ENCODE data around the gene ADCYAP1. TPM values are rescaled to one million over a fixed set of nuclear protein-coding genes. Genes with fewer than 3 reads are reported as not detected.

ADCYAP1 gene
- total and polyA plus RNA-seq, 5 experiments from 2014 or later, result not detected

DNA sequence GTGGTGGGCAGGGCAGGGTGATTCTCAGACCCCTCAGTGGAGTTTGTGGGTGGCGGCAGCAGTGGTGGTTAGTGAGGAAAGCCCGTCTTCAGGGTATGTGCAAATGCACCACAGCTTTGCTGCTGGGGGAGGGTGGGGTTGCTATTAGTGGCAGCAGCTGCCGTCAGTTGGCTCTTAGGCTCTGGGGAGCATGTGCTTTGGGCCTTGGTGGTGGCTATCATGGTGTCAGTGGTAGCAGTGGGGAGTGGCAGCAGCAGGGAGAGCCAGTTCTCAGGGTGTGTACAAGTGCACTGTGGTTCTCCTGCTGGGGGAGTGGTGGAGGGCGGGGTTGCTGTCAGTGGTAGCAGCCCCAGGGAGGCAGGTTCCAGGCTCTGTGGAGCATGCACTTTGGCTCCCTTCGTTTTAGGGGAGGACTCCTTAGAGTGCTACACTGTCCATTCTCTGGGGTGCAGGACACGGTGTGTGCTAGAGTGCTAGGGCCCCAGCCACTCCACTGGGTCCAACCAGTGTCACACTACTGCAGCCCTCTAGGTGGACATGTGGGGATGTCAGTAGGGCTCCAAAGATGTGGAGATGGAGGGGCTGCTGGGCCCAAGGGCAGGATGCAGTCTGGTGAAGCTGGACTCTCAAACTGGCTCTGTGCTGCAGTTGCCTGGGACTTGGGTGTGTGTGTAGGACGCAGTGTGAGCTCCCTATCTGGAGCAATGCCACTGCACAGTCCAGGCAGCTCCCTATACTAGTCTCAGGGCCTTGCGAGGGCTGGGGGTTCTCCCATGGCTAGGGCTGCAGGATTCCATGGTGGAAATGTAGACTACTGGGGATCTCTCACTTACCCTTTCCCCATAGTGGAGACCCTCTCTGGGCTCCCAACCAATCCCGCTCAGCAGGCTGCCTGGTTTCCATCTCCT, 45.3 kb downstream of the ADCYAP1 start:
- POLR2A ChIA-PET, result no interaction called here
- Mint-ChIP-seq H3K36me3 (peaks cover 0 to 4% (median 0%) of the 10 kb centered on the region in 3 donors), H3K9me3 (peaks cover 0 to 7% (median 2%) of the 10 kb centered on the region in 9 donors), H3K4me3 (no peak overlapping the region), H3K27me3 (peaks cover 6 to 25% (median 10%) of the 10 kb centered on the region in 5 donors), H3K27ac (no peak overlapping the region), H3K4me1 (no peaks in the 10 kb centered on the region)
- ATAC-seq, result no peak
- DNase-seq, result no peak

DNA sequence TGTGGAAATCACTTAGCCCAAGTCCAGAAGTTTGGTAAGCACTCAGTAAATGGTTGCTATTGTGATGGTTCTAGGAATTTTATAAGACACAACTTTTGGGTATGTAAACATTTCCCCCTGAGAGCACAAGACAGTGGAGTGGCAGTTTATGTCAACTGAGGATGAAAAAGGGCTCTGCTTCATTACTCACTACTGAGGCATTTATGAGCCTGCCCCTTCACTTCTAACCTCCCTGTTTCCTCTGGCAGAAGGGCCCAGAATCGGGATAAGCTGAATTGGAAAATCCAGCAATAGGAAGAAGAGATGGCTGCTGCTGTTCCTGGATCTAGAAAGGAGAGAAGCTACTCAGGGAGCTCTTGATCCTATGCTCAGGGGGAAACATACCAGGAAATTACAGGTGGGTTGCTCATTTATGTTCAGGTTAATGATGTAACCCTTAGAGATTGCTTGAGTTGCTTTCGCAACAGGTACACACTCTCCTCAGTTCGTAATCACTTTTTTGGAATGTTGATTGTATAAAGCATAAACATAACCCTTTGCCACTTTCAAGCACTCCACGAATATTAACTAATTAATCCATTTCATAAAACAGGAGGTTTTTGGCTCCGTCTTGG, 46.3 kb downstream of the ADCYAP1 start:
- Mint-ChIP-seq H3K4me3 (no peak overlapping the region), H3K27ac (no peak overlapping the region), H3K36me3 (peaks cover 0 to 4% (median 0%) of the 10 kb centered on the region in 3 donors), H3K9me3 (peaks cover 0 to 7% (median 2%) of the 10 kb centered on the region in 9 donors), H3K27me3 (peaks cover 9 to 31% (median 11%) of the 10 kb centered on the region in 5 donors), H3K4me1 (no peaks in the 10 kb centered on the region)
- ATAC-seq, result no peak
- POLR2A ChIA-PET, result no interaction called here
- DNase-seq, result no peak

DNA sequence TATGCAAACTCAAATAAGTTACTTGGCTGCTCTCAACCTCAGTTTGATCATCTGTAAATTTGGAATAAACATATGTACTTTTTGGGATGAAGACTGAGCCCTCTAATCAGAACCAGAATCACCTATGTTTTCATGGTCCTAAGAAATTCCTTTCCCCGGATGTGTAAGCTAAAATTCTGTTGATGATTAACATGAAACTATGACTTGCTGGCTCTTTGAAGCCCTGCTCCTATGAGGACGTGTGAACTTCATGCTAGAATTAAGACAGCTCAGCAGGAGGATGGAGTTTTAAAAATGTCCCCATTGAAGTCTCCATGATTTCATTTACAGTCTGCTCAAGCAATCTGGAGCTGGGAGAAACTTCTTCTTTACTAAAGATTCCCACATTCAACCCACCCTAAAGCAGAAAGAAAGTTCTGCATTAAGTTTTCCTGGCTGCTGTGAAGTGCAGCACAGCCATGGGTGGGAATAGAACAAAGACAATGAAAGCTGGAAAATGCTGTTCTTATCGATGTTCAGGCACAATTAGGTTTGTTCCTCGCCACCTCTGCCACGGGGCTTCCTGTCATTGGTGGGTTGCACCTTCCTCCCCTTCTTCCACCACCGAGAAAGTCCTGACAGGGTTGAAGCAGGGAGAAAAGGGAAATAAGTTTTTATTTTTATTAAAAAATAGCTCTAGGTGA, 50.9 kb downstream of the ADCYAP1 start:
- Mint-ChIP-seq H3K27ac (no peak overlapping the region), H3K4me1 (no peaks in the 10 kb centered on the region)
- POLR2A ChIA-PET, result no interaction called here

DNA sequence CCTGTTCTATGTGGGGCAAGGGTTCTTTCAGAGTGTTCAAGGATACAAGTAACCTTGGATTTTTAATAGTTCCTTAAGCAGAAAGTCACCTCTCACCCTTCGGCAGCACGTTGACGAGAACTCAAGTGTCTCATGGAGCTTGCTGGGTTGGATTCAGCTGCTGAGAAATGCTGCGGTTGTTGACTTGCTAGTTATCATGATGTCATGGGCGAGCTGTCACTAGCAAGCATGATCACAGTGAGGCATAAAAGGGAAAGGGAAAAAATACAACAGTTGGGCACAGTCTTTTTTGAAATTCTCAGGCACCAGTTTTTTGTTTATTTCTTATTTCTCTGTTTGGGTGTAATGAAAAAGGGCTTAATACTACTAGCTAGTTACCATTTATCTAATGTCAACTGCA, 53.2 kb downstream of the ADCYAP1 start:
- no peak overlapping the region for H3K27ac Mint-ChIP-seq
- POLR2A ChIA-PET, result no interaction called here
- H3K4me3 Mint-ChIP-seq, result no peak overlapping the region
- peaks cover 10 to 36% (median 16%) of the 10 kb centered on the region in 5 donors for H3K27me3 Mint-ChIP-seq
- H3K4me1 Mint-ChIP-seq, result peaks cover 1 to 7% (median 5%) of the 10 kb centered on the region in 4 donors
- H3K9me3 Mint-ChIP-seq, result no peaks in the 10 kb centered on the region
- H3K36me3 Mint-ChIP-seq, result no peaks in the 10 kb centered on the region
- ATAC-seq (no peak), DNase-seq (no peak)

More for the DNA sequence above, 50.9 kb downstream of the ADCYAP1 start:
- ATAC-seq (no peak), DNase-seq (no peak)
- Mint-ChIP-seq H3K4me3 (no peak overlapping the region), H3K27me3 (peaks cover 10 to 39% (median 14%) of the 10 kb centered on the region in 5 donors), H3K36me3 (no peaks in the 10 kb centered on the region), H3K9me3 (no peaks in the 10 kb centered on the region)

DNA sequence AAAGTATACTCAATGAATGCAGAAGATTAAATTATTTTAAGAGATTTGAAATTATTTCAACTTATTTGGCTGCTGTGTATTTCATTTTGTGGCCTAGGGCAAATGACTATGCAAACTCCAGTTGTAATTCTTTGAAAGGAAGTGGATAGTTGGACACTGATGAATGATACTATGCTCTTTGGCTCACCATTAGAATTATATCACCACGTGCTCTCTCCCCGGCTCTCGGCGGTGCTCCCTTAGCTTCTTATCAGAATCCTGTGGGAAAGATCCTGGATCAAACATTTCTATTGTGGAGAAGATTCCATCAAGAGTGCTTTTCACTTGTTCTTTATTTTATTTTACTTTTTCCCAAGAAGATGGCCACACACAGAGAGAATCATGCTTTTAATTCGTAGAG, 55.2 kb downstream of the ADCYAP1 start:
- peaks cover 11 to 51% (median 19%) of the 10 kb centered on the region in 5 donors for H3K27me3 Mint-ChIP-seq
- no peak overlapping the region for H3K27ac Mint-ChIP-seq
- ATAC-seq, result no peak
- H3K4me1 Mint-ChIP-seq, result peaks cover 1 to 7% (median 5%) of the 10 kb centered on the region in 4 donors
- DNase-seq, result no peak
- H3K4me3 Mint-ChIP-seq, result no peak overlapping the region
- H3K36me3 Mint-ChIP-seq, result no peaks in the 10 kb centered on the region
- H3K9me3 Mint-ChIP-seq, result no peaks in the 10 kb centered on the region
- POLR2A ChIA-PET, result no interaction called here

Other genes starting within 250 kb of the ADCYAP1 start
- gene TYMS, start 247.2 kb upstream of the ADCYAP1 start, total RNA-seq, result not detected
- gene TYMS, start 247.2 kb upstream of the ADCYAP1 start, polyA plus RNA-seq, result under 1 TPM in 2 of 3 donors, not detected in 1; 0.19 to 0.73 TPM
- 100 to 1,000 TPM; 111 to 123 TPM for gene ENOSF1, start 192.2 kb upstream of the ADCYAP1 start, total RNA-seq
- gene ENOSF1, start 192.2 kb upstream of the ADCYAP1 start, polyA plus RNA-seq, result 10 to 100 TPM in 2 of 3 donors, 1 to 10 TPM in 1; 8.2 to 13.8 (median 12.7) TPM
- 10 to 100 TPM; 13.8 to 17.9 TPM for gene YES1, start 92.6 kb upstream of the ADCYAP1 start, total RNA-seq
- 1 to 10 TPM in 2 of 3 donors, under 1 TPM in 1; 0.68 to 3.3 (median 2.9) TPM for gene YES1, start 92.6 kb upstream of the ADCYAP1 start, polyA plus RNA-seq